GM18870 (cell line): Measurements from ENCODE around the gene UCN3.
A peak's percentile ranks its signal among the peaks of the same experiment; 100 is the strongest.
"Not testable (repeated sequence)": the region's sequence is repeated elsewhere in the genome, so short reads cannot be mapped to it uniquely, and the experiment has no call there.

Experiments
- ATAC-seq: cut with Tn5 transposase; IDR thresholded peaks from one replicate; pipeline ENCODE4 v1.9.1; 2021; ENCODE audit warnings: moderate library complexity; ENCODE audit not compliant: unreplicated experiment

The UCN3 gene

DNA sequence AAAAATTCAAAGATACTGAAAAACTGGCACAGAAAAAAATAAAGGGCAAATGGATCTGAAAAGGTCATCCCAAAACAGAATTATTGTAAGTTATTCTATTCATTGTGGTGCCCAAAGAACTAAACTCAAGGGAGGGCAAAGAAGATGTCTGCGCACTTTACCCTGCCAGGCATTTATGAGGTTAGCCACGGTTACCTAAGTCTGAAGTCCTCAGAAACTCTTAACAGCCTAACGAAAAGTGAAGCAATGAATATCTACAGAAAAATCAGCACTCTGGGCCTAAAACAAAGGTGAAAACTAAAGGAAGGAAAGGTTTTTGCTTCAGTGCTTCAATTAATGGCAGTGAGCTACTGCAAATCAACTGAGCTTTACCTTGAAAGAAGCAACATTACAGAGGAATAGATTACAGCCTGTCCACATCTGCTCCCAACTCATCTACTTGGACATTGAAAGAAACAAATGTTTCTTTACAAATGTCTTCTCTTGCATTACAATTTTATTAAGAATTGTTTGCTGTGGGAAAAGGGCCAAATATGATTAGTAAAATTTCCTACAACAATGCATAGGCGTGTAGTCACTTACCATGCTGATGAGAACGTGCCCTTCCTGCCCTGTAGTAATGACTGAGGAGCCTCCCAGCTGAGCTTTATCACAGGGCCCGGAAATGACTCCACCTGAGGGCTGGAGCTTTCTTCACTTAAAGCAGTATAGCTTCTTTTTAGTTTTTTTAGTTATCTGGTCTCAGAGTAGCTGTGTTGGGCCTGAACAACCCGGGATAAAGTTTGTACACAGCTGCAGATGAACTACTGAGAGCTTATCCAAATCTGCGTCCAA, 39.7 kb downstream of the UCN3 start, which contains the start of gene TUBAL3:
Gene TUBAL3 (minus strand): TSS at position 621 of the 834 bp plus-strand sequence. CDS start 36 bp downstream, at position 585.
- ATAC-seq, result no peak

DNA sequence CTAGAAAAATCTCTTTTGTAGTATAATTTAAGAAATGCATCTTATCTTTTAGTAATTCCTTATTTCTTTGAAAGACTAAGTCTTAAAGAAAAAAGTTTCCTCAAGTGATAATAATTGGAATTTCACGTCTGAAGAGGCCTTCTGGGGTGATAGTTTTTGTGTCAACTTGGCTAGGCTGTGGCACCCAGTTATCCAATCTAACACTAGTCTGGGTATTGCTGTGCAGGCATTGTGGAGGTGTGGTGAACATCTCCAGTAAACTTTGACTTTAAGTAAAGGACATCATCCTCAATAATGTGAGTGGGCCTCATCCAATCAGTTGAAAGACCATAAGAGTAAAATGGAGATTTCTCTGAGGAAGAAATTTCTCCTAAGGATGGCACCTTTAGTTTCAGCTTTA, 42.2 kb downstream of the UCN3 start:
- ATAC-seq, result no peak

DNA sequence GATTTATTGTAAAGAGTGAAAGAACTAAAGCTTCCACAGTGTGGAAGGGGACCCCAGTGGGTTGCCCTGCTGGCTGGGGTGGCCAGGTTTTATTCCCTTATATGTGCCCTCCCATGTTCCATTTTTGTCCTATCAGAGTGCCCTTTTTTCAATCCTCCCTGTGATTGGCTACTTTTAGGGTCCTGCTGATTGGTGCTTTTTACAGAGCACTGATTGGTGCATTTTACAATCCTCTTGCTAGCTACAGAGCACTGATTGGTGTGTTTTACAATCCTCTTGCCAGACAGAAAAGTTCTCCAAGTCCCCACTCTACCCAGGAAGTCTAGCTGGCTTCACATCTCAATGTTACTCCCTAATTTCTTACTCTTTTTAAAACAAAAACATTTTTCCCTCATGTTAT, 46.0 kb downstream of the UCN3 start:
- not testable (repeated sequence) for ATAC-seq

DNA sequence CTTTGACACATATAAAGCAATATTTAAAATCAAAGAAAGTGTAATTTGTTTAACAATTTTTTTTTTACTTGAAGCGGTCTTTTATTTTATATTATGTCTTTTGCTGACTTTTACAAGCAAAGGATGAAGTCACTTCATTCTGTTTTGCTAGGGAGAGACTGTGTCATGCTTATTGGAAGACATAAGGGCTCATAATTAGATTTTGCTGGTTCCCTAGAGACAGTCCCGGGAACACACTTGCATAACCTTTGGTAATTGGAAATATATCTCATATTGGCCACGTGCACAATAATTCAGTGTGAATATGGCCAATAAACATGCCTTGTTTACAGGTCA, 47.1 kb downstream of the UCN3 start:
- no peak for ATAC-seq

DNA sequence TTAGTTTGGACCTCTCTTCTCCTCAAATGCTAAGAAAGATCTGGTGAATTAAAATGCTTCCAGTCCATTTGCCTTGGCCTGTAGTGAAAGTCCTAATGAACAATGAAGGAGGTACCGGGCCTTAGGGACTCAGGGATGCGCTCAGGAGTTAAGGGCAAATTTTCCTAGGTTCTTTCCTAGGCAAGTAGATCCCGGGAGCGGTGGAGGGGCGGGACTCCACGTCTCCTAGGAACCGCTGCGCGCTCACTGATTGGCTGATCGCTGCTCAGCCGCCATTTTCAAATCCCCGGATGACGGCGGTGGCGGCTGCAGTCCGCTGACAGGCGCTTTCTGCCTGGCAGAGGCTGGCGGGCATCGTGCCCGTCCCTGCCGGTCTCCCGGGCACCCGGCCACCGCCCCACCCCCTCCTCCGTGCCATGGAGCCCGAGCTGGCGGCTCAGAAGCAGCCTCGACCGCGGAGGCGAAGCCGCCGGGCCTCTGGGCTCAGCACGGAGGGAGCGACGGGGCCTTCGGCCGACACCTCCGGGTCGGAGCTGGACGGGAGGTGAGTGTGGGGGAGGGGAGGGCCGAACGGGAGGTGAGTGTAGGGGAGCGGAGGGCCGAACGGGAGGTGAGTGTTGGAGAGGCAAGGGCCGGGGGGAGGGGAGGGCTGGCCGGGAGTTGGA, 47.6 kb downstream of the UCN3 start, which contains the start of gene NET1:
Gene NET1 (plus strand): TSS at position 281 of the 665 bp plus-strand sequence. CDS start 136 bp downstream, at position 417.
- ATAC-seq, result peak; percentile 88

DNA sequence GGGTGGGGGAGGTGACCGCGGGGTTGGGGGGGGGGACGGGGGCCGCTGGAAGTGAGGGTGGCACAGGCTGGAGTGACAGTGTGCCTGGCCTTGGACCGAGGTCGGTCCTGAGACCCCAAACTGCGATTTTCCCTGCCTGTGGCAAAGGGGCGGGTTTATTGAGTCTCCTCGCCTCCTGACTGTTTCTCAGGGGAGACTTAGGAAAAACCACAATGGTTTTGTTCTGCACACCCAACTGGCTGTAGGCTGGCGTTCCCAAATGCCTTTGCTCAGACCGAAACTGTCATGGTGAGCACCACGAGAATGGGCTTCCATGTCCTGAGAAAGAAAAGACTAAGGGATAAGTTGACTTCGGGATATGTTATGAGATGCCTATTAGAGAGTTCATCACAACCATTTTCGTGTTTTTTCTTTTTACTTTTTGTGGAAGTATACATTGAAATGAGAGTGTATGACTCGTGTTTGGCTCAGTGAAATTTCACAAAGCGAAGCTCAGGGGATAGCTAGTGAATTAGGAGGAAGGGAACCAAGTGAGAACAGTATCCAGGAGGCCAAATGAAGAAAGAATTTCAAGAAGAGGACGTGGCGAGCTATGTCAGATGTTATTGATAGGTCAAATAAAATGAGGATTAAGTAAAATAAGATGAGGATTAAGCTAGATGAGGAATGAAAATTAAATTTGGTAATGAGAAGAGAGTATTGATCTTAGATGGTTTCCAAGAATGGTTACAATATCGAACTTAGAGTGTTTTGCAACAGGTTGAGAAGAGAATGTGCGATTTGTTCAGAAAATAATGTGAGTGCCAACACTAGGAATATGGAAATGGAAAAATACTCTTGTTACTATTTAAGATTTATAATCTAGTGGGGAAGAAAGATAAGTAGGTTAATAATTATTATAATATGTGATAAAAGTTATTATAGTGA, 48.5 kb downstream of the UCN3 start:
- ATAC-seq, result no peak

DNA sequence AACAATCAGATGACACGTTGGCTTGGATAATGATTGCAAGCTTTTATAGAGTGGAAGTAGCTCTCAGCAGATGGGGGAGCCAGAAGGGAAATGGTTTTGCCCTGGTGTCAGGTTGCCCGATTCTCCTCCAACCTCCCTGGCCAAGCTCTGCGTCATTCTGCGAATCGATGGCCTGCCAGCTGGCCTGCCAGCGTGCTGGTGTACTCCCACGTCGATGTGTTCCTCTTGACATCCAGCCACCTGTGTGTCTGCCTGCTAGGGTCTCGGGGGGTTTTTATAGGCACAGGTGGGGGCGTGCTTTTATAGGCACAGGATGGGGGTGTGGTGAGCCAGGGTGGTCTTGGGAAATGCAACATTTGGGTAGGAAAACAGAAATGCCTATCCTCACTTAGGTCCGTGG, 52.2 kb downstream of the UCN3 start:
- ATAC-seq, result no peak

DNA sequence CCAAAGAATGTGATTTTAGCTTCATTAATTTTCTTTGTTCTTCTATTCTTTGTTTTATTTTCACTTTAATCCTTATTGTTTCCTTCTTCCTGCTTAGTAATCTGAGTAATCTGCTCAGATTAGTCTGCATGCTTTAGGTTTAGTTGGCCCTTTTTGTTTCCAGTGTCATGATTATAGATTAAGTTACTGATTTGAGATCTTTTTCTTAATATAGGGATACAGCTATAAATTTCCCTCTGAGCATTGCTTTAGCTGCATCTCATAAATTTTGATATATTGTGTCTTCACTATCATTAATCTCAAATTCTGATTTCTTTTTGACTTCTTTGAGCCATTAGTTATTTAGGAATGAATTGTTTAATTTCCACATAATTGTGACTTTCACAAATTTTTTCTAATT, 53.8 kb downstream of the UCN3 start:
- ATAC-seq, result no peak

DNA sequence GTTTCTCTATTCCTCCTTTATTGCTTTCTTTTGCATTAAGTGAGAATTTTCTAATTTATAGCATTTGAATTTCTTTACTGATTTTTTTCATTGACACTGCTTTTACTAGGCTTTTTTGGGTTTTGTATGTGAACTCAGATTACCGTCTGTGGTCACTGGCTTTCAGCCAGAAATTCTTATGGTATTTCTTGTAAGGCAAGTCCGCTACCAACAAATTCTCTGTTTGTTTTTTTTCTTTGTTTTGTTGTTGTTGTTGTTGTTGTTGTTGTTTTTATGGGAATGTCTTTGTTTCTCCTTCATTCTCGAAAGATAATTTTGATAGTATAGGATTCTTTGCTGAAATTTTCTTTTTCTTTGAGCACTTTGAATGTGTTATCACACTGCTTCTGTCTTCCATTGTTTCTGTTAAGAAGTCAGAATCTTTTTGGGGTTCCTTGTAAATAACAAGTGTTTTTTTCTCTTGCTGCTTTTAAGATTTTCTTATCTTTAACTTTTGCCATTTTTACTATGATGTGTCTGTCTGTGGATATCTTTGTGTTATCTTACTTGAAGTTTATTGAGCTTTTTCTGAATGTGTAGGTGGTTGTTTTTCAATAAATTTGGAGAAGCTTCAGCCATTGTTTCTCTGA, 54.8 kb downstream of the UCN3 start:
- no peak for ATAC-seq

DNA sequence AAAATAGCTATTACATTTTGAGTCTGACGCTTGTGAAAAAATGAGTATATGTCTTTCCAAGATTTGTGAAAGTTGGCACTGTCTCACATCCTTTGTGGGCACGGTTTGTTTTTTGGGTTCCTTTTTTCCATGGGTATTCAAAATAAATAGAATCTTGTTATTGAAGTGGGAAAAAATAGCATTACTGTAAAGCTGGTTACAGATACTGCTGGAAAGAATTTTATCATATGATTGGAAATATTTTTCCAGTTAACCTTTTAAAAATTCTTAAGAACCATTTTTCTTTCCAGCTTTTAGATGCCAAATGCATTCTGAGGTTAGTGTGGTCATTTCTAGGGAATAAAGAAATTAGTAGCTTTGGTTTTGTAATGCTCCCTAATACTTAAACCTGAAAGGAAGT, 59.0 kb downstream of the UCN3 start:
- ATAC-seq, result no peak
